ENCODE data around the gene DOCK10.

DNA sequence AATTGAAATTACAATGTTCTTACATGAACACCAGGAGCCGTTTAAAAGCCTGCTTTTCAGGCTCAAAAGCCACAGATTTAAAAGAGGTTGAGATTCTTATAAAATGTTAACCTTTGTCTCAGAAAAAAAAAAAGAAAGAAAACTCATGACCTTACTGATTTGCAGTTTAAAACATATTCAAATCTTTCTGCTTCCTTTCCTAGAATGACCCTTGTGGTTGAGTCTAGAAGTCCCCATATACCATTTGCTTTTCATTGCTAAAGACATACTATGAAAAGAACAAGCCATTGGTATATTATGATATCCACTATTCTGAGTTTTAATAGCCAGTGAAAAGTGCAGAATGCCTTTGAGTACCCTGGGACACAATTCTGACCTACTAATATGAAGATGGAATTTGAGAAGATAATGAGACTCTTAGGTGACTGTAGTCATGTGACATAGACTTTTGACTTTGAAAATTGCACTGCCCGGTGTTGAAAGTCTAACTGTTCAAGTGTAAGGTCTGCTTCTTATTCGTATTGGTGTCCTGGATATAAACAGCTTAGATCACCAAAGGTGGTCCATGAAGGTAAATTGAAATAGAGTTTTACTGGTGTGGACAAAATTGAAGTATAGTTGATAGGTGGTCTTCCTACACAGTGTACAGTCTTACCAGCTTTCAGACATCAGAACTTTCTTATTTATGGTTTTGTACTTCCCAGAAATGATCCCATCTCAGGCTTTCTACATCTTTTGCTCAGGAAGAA is 117.0 kb downstream of the DOCK10 start:
- TF ChIP-seq, protein P1, sequence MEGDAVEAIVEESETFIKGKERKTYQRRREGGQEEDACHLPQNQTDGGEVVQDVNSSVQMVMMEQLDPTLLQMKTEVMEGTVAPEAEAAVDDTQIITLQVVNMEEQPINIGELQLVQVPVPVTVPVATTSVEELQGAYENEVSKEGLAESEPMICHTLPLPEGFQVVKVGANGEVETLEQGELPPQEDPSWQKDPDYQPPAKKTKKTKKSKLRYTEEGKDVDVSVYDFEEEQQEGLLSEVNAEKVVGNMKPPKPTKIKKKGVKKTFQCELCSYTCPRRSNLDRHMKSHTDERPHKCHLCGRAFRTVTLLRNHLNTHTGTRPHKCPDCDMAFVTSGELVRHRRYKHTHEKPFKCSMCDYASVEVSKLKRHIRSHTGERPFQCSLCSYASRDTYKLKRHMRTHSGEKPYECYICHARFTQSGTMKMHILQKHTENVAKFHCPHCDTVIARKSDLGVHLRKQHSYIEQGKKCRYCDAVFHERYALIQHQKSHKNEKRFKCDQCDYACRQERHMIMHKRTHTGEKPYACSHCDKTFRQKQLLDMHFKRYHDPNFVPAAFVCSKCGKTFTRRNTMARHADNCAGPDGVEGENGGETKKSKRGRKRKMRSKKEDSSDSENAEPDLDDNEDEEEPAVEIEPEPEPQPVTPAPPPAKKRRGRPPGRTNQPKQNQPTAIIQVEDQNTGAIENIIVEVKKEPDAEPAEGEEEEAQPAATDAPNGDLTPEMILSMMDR (IDR thresholded peaks at IDR 0.05) = no peak
- TF ChIP-seq POLR2A (IDR thresholded peaks at IDR 0.05) = no peak
- no peak for TF ChIP-seq POLR2AphosphoS5 (IDR thresholded peaks at IDR 0.05; ENCODE audit: insufficient read depth in 1 of 2, low read depth in 1 of 2)

Data from vagina (tissue), 2 donors.